ENCODE results near the gene CAB39.

GRCh38 chr2:230748087-230748486 is 35.4 kb downstream of the CAB39 start:
- TF ChIP-seq, protein P1, sequence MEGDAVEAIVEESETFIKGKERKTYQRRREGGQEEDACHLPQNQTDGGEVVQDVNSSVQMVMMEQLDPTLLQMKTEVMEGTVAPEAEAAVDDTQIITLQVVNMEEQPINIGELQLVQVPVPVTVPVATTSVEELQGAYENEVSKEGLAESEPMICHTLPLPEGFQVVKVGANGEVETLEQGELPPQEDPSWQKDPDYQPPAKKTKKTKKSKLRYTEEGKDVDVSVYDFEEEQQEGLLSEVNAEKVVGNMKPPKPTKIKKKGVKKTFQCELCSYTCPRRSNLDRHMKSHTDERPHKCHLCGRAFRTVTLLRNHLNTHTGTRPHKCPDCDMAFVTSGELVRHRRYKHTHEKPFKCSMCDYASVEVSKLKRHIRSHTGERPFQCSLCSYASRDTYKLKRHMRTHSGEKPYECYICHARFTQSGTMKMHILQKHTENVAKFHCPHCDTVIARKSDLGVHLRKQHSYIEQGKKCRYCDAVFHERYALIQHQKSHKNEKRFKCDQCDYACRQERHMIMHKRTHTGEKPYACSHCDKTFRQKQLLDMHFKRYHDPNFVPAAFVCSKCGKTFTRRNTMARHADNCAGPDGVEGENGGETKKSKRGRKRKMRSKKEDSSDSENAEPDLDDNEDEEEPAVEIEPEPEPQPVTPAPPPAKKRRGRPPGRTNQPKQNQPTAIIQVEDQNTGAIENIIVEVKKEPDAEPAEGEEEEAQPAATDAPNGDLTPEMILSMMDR (IDR thresholded peaks at IDR 0.05): no peak
- no peak for TF ChIP-seq POLR2A (IDR thresholded peaks at IDR 0.05)
